ENCODE measurements around the gene CENPC.
"Not testable (repeated sequence)": the region's sequence is repeated elsewhere in the genome, so short reads cannot be mapped to it uniquely, and the experiment has no call there.

CENPC gene

GRCh38 chr4:67565284-67565683 lies 20.0 kb upstream of the CENPC start:
- Mint-ChIP-seq H3K27ac (peak overlapping the region; percentile 88), H3K4me1 (peaks cover 69% of the 10 kb centered on the region), H3K36me3 (peaks cover 26% of the 10 kb centered on the region), H3K9me3 (no peaks in the 10 kb centered on the region), H3K4me3 (no peak overlapping the region), H3K27me3 (no peaks in the 10 kb centered on the region)
- ATAC-seq, result no peak

- Mint-ChIP-seq H3K9me3 (no peaks in the 10 kb centered on the region), H3K4me1 (peaks cover 70% of the 10 kb centered on the region), H3K4me3 (peak within 1 kb of the TSS; percentile 90), H3K36me3 (peaks cover 18% of the 10 kb centered on the region), H3K27ac (peak within 1 kb of the TSS; percentile 93), H3K27me3 (no peaks in the 10 kb centered on the region)
- ATAC-seq, result peak; percentile 80
Measured at GRCh38 chr4:67558493-67558892, 13.2 kb upstream of the CENPC start, which contains the start of gene STAP1. Gene STAP1, plus strand, starts transcription at chr4:67558727. Its CDS starts 83 bp downstream, at chr4:67558810.

- Mint-ChIP-seq H3K9me3 (no peaks in the 10 kb centered on the region), H3K4me1 (peaks cover 67% of the 10 kb centered on the region), H3K27ac (peak overlapping the region; percentile 93), H3K36me3 (peaks cover 9% of the 10 kb centered on the region), H3K27me3 (no peaks in the 10 kb centered on the region), H3K4me3 (peak overlapping the region; percentile 3)
- ATAC-seq, result no peak
Measured at GRCh38 chr4:67556436-67556835, 11.1 kb upstream of the CENPC start.

GRCh38 chr4:67555447-67555846 lies 10.1 kb upstream of the CENPC start:
- Mint-ChIP-seq H3K27me3 (no peaks in the 10 kb centered on the region), H3K4me3 (no peak overlapping the region), H3K4me1 (peaks cover 64% of the 10 kb centered on the region), H3K27ac (peak overlapping the region; percentile 19), H3K36me3 (no peaks in the 10 kb centered on the region), H3K9me3 (no peaks in the 10 kb centered on the region)
- ATAC-seq, result no peak

GRCh38 chr4:67554096-67554495 lies 8.8 kb upstream of the CENPC start:
- no peaks in the 10 kb centered on the region for H3K27me3 Mint-ChIP-seq
- H3K9me3 Mint-ChIP-seq, result no peaks in the 10 kb centered on the region
- no peak for ATAC-seq
- H3K4me1 Mint-ChIP-seq, result peaks cover 58% of the 10 kb centered on the region
- H3K36me3 Mint-ChIP-seq, result no peaks in the 10 kb centered on the region
- no peak overlapping the region for H3K4me3 Mint-ChIP-seq
- peak overlapping the region; percentile 27 for H3K27ac Mint-ChIP-seq

- Mint-ChIP-seq H3K27ac (peak overlapping the region; percentile 95), H3K4me1 (peaks cover 43% of the 10 kb centered on the region)
- H3K4me3 Mint-ChIP-seq, H3K27me3 Mint-ChIP-seq, H3K9me3 Mint-ChIP-seq, ATAC-seq, H3K36me3 Mint-ChIP-seq: not testable (repeated sequence)
Measured at GRCh38 chr4:67552146-67552792, 7.0 kb upstream of the CENPC start.

DNA sequence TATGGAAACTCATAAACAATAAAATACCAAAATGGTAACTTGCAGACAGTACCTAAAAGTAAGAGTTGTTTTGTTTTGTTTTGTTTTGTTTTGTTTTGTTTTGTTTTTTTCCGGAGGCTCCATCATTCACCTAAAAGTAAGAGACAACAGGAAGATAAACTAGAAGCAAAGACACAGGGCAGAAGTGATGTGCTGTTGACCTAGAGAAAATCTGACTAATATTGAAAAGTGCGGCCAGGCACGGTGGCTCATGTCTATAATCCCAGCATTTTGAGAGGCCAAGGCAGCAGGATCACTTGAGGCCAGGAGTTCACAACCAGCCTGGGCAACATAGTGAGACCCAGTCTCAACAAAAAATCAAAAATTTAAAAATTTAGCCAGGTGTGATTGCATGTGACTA lies 5.6 kb upstream of the CENPC start:
- no peaks in the 10 kb centered on the region for H3K36me3 Mint-ChIP-seq
- H3K4me3 Mint-ChIP-seq, result peak overlapping the region; percentile 29
- H3K4me1 Mint-ChIP-seq, result peaks cover 30% of the 10 kb centered on the region
- ATAC-seq, result peak; percentile 40
- H3K27me3 Mint-ChIP-seq, result no peaks in the 10 kb centered on the region
- H3K27ac Mint-ChIP-seq, result peak overlapping the region; percentile 95
- H3K9me3 Mint-ChIP-seq, result no peaks in the 10 kb centered on the region

DNA sequence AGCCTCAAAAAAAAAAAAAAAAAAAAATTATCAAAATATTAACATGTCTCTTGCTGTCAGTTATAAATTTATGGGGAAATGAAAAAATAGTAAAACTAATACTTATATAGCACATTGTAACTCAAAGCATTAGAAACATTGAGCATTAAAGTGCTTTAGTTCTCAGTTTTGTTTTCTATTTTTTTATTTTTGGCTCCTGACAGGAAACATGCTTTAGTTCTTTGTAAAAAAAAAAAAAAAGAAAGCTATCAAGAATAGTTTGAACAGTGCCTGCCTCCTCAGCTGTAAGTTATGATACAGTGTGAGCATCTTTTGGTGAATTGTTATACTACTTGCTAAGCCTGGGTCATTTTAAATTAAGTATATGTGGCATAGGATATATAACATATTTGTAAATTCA lies 5.1 kb upstream of the CENPC start:
- Mint-ChIP-seq H3K27me3 (no peaks in the 10 kb centered on the region), H3K36me3 (no peaks in the 10 kb centered on the region), H3K4me1 (peaks cover 27% of the 10 kb centered on the region), H3K4me3 (peak overlapping the region; percentile 85), H3K27ac (peak overlapping the region; percentile 95), H3K9me3 (no peaks in the 10 kb centered on the region)
- no peak for ATAC-seq

DNA sequence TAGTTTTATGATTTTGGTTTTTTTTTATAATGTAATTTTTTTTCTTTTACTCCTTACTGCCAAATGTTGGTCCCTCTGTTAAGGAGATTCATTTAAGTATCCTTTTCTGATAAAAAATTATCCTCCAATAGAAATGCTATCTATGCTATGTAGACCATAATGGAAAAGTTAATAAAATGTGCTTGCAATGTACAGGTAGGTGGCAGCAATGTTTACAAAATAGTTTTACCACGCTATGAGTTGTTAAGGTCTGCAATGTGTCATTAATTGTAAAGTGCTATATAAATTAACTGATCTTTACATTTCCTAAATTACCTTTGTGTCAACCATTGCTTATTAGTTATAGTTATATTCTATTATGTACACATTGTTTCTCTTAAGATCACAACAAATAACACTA lies 3.8 kb upstream of the CENPC start:
- Mint-ChIP-seq H3K9me3 (no peaks in the 10 kb centered on the region), H3K27me3 (no peaks in the 10 kb centered on the region), H3K4me1 (peaks cover 19% of the 10 kb centered on the region), H3K4me3 (no peak overlapping the region), H3K36me3 (no peaks in the 10 kb centered on the region), H3K27ac (no peak overlapping the region)
- no peak for ATAC-seq

GRCh38 chr4:67546971-67547370 lies 1.7 kb upstream of the CENPC start:
- Mint-ChIP-seq H3K27me3 (no peaks in the 10 kb centered on the region), H3K4me3 (no peak overlapping the region), H3K9me3 (no peaks in the 10 kb centered on the region), H3K4me1 (peaks cover 30% of the 10 kb centered on the region), H3K27ac (no peak overlapping the region), H3K36me3 (peaks cover 12% of the 10 kb centered on the region)
- no peak for ATAC-seq

GRCh38 chr4:67546004-67546356 lies 677 bp upstream of the CENPC start:
- ATAC-seq, result no peak
- Mint-ChIP-seq H3K4me1 (peaks cover 31% of the 10 kb centered on the region), H3K9me3 (no peaks in the 10 kb centered on the region), H3K27ac (peak overlapping the region; percentile 96), H3K36me3 (peaks cover 12% of the 10 kb centered on the region), H3K27me3 (no peaks in the 10 kb centered on the region), H3K4me3 (peak overlapping the region; percentile 91)

DNA sequence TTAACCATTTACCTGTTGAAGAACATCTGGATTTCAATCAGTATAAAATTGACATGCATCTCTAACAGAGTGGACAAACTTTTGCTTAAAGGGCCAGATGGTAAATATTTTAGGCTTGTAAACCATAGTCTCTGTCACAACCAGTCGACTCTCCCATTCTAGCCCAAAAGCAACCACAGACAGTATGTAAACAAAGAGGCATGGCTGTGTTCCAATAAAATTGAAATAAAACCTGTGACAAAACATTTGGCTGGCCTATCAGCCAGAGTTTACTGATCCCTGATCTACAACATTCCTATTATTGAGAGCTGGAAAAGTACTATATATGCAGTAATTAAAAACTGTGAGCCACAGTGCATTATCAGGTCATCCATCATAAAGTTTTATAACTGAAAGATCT lies 3.2 kb downstream of the CENPC start:
- Mint-ChIP-seq H3K27me3 (no peaks in the 10 kb centered on the region), H3K27ac (no peak overlapping the region), H3K4me3 (no peak overlapping the region), H3K4me1 (peaks cover 30% of the 10 kb centered on the region), H3K9me3 (no peaks in the 10 kb centered on the region), H3K36me3 (peaks cover 38% of the 10 kb centered on the region)
- ATAC-seq, result no peak

DNA sequence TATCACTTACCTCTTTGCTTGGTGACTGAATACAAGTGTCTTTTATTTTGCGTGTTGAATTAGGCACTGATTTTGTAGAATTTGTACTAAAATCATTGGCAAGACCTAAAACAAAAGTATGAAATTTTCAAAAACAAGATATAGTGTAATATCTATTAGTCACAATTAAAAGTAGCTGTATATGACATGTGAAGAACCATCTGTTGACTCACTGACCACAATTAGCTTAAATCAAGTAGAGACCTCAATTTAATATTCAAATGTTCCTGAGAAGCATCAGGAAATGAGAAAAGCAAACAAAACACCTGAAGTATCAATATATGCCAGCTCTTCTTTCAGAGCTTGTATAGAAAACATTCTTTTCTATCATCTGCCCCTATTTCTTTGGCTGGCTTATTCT lies 5.5 kb downstream of the CENPC start:
- Mint-ChIP-seq H3K27me3 (no peaks in the 10 kb centered on the region), H3K27ac (no peak overlapping the region), H3K36me3 (peaks cover 54% of the 10 kb centered on the region), H3K4me1 (peaks cover 30% of the 10 kb centered on the region), H3K4me3 (no peak overlapping the region), H3K9me3 (no peaks in the 10 kb centered on the region)
- ATAC-seq, result no peak

DNA sequence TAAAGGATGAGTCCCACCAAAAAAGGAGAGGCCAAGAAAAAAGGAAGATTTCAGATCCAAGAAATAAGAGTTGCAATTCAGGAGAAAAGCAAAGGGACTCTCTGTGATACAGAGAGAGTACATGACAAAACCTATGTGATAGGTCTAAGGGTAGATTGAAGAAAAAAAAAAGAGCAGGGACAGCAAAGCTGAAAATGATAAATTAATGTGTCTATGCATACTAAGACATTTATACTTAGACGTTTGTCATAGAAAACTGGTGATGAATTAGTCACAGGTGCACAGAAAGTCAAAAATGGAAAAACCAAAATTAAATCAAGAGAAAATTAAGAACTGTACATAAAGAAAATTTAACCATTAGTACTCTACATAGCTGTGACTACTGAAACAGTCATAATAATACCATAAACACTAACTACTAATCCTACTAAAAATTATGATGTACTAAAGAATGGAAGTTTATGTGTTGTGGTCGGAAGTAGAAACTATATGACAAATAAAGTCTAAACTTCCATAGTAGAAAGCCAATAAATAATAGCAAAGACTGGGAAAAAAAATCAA lies 9.9 kb downstream of the CENPC start:
- Mint-ChIP-seq H3K4me3 (no peak overlapping the region), H3K4me1 (peaks cover 5% of the 10 kb centered on the region), H3K27ac (no peak overlapping the region)

GRCh38 chr4:67533112-67533511 lies 12.2 kb downstream of the CENPC start:
- Mint-ChIP-seq H3K9me3 (peaks cover 3% of the 10 kb centered on the region), H3K4me3 (no peak overlapping the region), H3K36me3 (peaks cover 76% of the 10 kb centered on the region), H3K27me3 (no peaks in the 10 kb centered on the region), H3K4me1 (peaks cover 5% of the 10 kb centered on the region), H3K27ac (no peak overlapping the region)
- no peak for ATAC-seq

More for the DNA sequence above, 9.9 kb downstream of the CENPC start:
- ATAC-seq, result no peak
- peaks cover 81% of the 10 kb centered on the region for H3K36me3 Mint-ChIP-seq
- H3K27me3 Mint-ChIP-seq, result no peaks in the 10 kb centered on the region
- H3K9me3 Mint-ChIP-seq, result peaks cover 3% of the 10 kb centered on the region

- H3K9me3 Mint-ChIP-seq, H3K27ac Mint-ChIP-seq, H3K4me1 Mint-ChIP-seq, H3K27me3 Mint-ChIP-seq, H3K4me3 Mint-ChIP-seq, ATAC-seq: not testable (repeated sequence)
- H3K36me3 Mint-ChIP-seq, result peaks cover 71% of the 10 kb centered on the region
Measured at GRCh38 chr4:67532397-67532796, 12.9 kb downstream of the CENPC start.
